Measurements from ENCODE around the gene PPP2R2B.

Gene PPP2R2B

GRCh38 chr5:146877783-146878475, 628 bp downstream of the PPP2R2B start:
- ATAC-seq (replicated peaks; ENCODE audit: extremely low read depth, poor library complexity, severe bottlenecking) (peak; percentile 41), DNase-seq (ENCODE audit: low spot score in 2 of 2) (peak; percentile 15 to 16)
- peaks cover 3% of the 10 kb centered on the region for H3K36me3 Mint-ChIP-seq (ENCODE audit: insufficient read depth)
- H3K27me3 Mint-ChIP-seq = no peaks in the 10 kb centered on the region
- H3K9me3 Mint-ChIP-seq = no peaks in the 10 kb centered on the region
- H3K4me3 Mint-ChIP-seq = peak overlapping the region; percentile 91
- H3K4me1 Mint-ChIP-seq = peaks cover 34% of the 10 kb centered on the region
- H3K27ac Mint-ChIP-seq (ENCODE audit: low read depth) = peak overlapping the region; percentile 74

DNA sequence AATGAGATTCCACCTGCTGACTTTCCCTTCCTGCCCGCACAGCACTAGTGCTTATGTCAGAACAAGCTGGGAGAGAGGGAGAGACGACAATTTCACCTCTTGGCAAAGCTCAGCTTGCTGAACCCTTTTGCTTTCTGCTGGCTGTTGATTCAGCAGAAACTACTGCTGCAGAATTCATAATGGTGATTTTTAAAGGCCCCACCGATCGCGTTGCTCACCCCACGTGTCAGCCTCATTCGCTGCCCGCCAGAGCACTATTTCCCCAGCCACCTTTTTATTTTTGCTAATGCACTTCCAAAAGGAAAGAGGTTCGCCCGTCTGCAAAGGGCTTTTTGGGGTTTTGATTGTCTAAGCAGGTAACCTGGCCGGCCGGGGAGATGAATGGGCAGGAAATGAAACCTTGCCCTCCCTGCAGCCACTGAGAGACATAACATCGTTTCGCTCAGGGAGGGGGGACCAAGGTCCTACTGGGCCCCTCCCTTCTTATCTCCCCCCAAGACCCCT, 1.3 kb downstream of the PPP2R2B start:
- Mint-ChIP-seq H3K4me1 (peaks cover 40% of the 10 kb centered on the region), H3K27me3 (no peaks in the 10 kb centered on the region), H3K36me3 (ENCODE audit: insufficient read depth) (peaks cover 3% of the 10 kb centered on the region), H3K4me3 (peak overlapping the region; percentile 91), H3K9me3 (no peaks in the 10 kb centered on the region), H3K27ac (ENCODE audit: low read depth) (peak overlapping the region; percentile 74)
- no peak for DNase-seq (ENCODE audit: low spot score in 2 of 2)
- peak; percentile 20 for ATAC-seq (replicated peaks; ENCODE audit: extremely low read depth, poor library complexity, severe bottlenecking)

GRCh38 chr5:146873186-146873917, 5.2 kb downstream of the PPP2R2B start:
- H3K4me3 Mint-ChIP-seq = no peak overlapping the region
- no peaks in the 10 kb centered on the region for H3K27me3 Mint-ChIP-seq
- DNase-seq (ENCODE audit: low spot score in 2 of 2) (no peak), ATAC-seq (replicated peaks; ENCODE audit: extremely low read depth, poor library complexity, severe bottlenecking) (no peak)
- peaks cover 48% of the 10 kb centered on the region for H3K4me1 Mint-ChIP-seq
- peaks cover 4% of the 10 kb centered on the region for H3K36me3 Mint-ChIP-seq (ENCODE audit: insufficient read depth)
- H3K27ac Mint-ChIP-seq (ENCODE audit: low read depth) = no peak overlapping the region
- no peaks in the 10 kb centered on the region for H3K9me3 Mint-ChIP-seq

- no peak overlapping the region for H3K27ac Mint-ChIP-seq (ENCODE audit: low read depth)
- DNase-seq (ENCODE audit: low spot score in 2 of 2) = no peak
- no peaks in the 10 kb centered on the region for H3K9me3 Mint-ChIP-seq
- peaks cover 4% of the 10 kb centered on the region for H3K36me3 Mint-ChIP-seq (ENCODE audit: insufficient read depth)
- ATAC-seq (replicated peaks; ENCODE audit: extremely low read depth, poor library complexity, severe bottlenecking) = no peak
- H3K27me3 Mint-ChIP-seq = no peaks in the 10 kb centered on the region
- H3K4me3 Mint-ChIP-seq = no peak overlapping the region
- H3K4me1 Mint-ChIP-seq = peaks cover 53% of the 10 kb centered on the region
Measured at GRCh38 chr5:146872188-146872587, 6.4 kb downstream of the PPP2R2B start.

DNA sequence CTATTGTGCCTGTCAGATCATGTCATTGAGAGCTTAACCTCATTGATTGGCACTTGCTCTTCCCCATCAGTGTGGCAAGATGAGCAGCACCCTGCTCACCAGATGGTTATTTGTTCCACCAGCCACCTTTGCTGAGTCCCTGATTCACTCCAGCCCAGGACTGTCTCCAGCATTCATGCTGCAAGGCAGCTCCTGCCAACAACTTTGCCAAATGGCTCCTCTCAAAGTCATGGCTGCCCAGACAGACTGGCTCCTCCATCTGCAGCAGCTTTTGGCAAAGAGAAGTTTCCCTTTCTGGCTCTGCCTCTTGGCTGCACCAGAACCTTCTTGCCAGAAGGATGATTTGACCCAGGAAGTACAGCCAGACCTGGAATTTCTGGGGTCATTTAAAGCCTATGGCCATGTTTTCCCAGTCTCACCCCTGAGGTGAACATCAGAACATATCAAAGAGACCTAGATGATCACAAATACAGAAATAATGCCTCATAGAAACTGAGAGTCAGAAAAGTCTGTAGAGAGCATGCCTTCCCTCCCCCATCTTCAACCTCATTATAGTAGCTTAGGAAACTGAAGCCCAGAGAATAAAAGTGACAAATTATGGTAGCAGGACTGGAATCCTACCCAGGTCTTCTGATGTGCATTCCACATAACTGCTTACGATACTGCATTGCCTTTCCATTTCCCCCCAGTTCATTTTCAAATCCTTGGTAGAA, 10.4 kb downstream of the PPP2R2B start:
- H3K36me3 Mint-ChIP-seq (ENCODE audit: insufficient read depth) = peaks cover 10% of the 10 kb centered on the region
- DNase-seq (ENCODE audit: low spot score in 2 of 2) = no peak
- ATAC-seq (replicated peaks; ENCODE audit: extremely low read depth, poor library complexity, severe bottlenecking) = no peak
- H3K27ac Mint-ChIP-seq (ENCODE audit: low read depth) = no peak overlapping the region
- H3K9me3 Mint-ChIP-seq = no peaks in the 10 kb centered on the region
- H3K27me3 Mint-ChIP-seq = no peaks in the 10 kb centered on the region
- peaks cover 38% of the 10 kb centered on the region for H3K4me1 Mint-ChIP-seq
- H3K4me3 Mint-ChIP-seq = no peak overlapping the region

DNA sequence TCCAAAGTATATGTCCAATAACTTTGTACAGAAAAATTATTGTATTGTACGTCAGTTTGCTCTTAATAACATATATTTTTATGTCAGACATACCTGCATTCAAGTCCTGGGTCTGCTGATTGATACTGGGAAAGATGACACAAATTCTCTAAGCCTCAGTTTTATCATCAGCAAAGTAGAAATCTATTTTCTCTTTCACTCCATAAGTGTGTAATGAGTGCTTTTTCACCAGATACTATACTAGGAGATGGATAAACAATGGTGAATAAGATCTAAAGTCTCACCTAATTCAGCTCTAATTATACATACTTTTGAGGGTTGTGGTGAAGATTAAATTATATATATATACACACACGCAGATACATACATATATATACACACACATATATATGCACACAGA, 12.3 kb downstream of the PPP2R2B start:
- H3K9me3 Mint-ChIP-seq = no peaks in the 10 kb centered on the region
- peaks cover 35% of the 10 kb centered on the region for H3K4me1 Mint-ChIP-seq
- no peak overlapping the region for H3K4me3 Mint-ChIP-seq
- peaks cover 9% of the 10 kb centered on the region for H3K36me3 Mint-ChIP-seq (ENCODE audit: insufficient read depth)
- ATAC-seq (replicated peaks; ENCODE audit: extremely low read depth, poor library complexity, severe bottlenecking) (no peak), DNase-seq (ENCODE audit: low spot score in 2 of 2) (no peak)
- H3K27me3 Mint-ChIP-seq = no peaks in the 10 kb centered on the region
- no peak overlapping the region for H3K27ac Mint-ChIP-seq (ENCODE audit: low read depth)

DNA sequence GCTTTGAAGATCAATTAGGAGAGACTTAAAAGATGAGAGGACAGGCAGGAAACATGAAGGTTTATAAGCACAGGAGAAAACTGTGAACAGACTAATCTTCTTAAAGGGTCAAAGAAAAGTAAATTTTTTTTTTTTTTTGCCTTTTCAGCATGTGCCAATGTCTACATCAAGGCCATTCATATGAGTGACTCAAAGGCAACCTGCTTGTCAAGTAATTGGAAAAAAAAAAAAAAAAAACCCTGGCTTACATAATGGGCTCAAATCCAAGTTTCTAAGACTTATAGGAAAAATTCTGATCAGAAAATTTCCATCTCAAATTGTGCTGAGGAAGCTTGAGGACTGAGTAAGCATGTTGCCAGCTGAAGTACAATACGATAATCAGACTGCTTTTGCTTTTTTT, 15.9 kb downstream of the PPP2R2B start:
- H3K27ac Mint-ChIP-seq (ENCODE audit: low read depth) = peak overlapping the region; percentile 44
- ATAC-seq (replicated peaks; ENCODE audit: extremely low read depth, poor library complexity, severe bottlenecking) (no peak), DNase-seq (ENCODE audit: low spot score in 2 of 2) (no peak)
- peaks cover 30% of the 10 kb centered on the region for H3K4me1 Mint-ChIP-seq
- peaks cover 17% of the 10 kb centered on the region for H3K36me3 Mint-ChIP-seq (ENCODE audit: insufficient read depth)
- H3K4me3 Mint-ChIP-seq = no peak overlapping the region
- H3K27me3 Mint-ChIP-seq = no peaks in the 10 kb centered on the region
- H3K9me3 Mint-ChIP-seq = no peaks in the 10 kb centered on the region

GRCh38 chr5:146860213-146860893, 18.2 kb downstream of the PPP2R2B start:
- Mint-ChIP-seq H3K27me3 (no peaks in the 10 kb centered on the region), H3K4me1 (peaks cover 37% of the 10 kb centered on the region), H3K27ac (ENCODE audit: low read depth) (no peak overlapping the region), H3K9me3 (no peaks in the 10 kb centered on the region), H3K36me3 (ENCODE audit: insufficient read depth) (peaks cover 17% of the 10 kb centered on the region), H3K4me3 (no peak overlapping the region)
- no peak for ATAC-seq (replicated peaks; ENCODE audit: extremely low read depth, poor library complexity, severe bottlenecking)
- no peak for DNase-seq (ENCODE audit: low spot score in 2 of 2)

DNA sequence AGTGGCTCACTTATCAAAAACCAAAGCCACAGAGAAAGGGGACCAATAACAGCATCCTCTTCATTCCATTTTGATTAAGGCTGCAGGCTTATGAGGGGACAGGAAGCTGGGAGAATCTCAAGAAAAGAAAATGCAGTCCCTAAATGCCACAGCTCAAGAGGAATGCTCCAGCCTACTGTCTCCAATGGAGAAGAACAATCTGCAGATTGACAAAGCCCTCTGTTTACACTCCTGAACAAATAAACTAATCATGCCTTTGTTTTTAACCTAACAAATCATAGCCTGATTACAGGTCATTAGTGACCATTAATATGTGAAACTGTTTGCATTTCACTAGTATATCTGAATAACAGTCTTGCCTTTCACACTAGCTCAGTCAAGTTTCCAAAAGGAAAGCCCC, 26.5 kb downstream of the PPP2R2B start:
- Mint-ChIP-seq H3K9me3 (no peaks in the 10 kb centered on the region), H3K27me3 (no peaks in the 10 kb centered on the region), H3K27ac (ENCODE audit: low read depth) (no peak overlapping the region), H3K4me3 (no peak overlapping the region), H3K36me3 (ENCODE audit: insufficient read depth) (peaks cover 3% of the 10 kb centered on the region), H3K4me1 (peaks cover 44% of the 10 kb centered on the region)
- ATAC-seq (replicated peaks; ENCODE audit: extremely low read depth, poor library complexity, severe bottlenecking) = no peak
- no peak for DNase-seq (ENCODE audit: low spot score in 2 of 2)

GRCh38 chr5:146851133-146851532, 27.4 kb downstream of the PPP2R2B start:
- ATAC-seq (replicated peaks; ENCODE audit: extremely low read depth, poor library complexity, severe bottlenecking) (no peak), DNase-seq (ENCODE audit: low spot score in 2 of 2) (no peak)
- no peak overlapping the region for H3K27ac Mint-ChIP-seq (ENCODE audit: low read depth)
- H3K27me3 Mint-ChIP-seq = no peaks in the 10 kb centered on the region
- H3K4me3 Mint-ChIP-seq = no peak overlapping the region
- peaks cover 36% of the 10 kb centered on the region for H3K4me1 Mint-ChIP-seq
- H3K36me3 Mint-ChIP-seq (ENCODE audit: insufficient read depth) = peaks cover 3% of the 10 kb centered on the region
- no peaks in the 10 kb centered on the region for H3K9me3 Mint-ChIP-seq

DNA sequence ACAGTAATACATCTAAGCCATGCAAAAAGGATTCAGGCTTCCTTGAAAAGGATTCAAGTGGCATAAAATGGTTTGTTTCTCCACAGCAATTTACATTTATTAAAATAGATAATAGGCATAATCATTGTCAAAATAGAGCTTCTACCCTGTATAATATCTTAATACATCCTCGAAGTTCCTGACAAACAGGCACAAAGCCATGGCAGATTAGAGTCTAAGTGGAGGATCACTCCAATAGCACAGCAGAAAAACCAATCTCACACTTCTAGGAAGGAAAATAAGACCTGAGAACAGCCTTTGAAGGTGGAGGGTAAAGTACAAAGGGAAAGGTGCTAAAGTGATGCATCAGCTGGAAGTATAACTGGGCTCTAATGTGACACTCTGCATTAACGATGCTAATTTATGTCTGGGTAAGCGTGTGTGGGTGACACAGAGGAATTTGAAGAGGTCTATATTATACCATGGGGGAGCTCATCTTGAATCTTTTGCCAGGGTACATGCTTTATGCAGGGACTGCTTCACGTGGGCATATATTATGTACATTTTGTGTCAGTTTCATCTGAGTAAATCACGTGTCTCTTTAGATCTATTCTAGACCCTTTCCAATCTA, 28.8 kb downstream of the PPP2R2B start:
- Mint-ChIP-seq H3K27ac (ENCODE audit: low read depth) (no peak overlapping the region), H3K27me3 (no peaks in the 10 kb centered on the region), H3K9me3 (no peaks in the 10 kb centered on the region), H3K36me3 (ENCODE audit: insufficient read depth) (peaks cover 1% of the 10 kb centered on the region), H3K4me1 (peaks cover 30% of the 10 kb centered on the region), H3K4me3 (no peak overlapping the region)
- ATAC-seq (replicated peaks; ENCODE audit: extremely low read depth, poor library complexity, severe bottlenecking) (no peak), DNase-seq (ENCODE audit: low spot score in 2 of 2) (no peak)

- H3K4me1 Mint-ChIP-seq = peaks cover 27% of the 10 kb centered on the region
- H3K36me3 Mint-ChIP-seq (ENCODE audit: insufficient read depth) = peaks cover 1% of the 10 kb centered on the region
- no peaks in the 10 kb centered on the region for H3K9me3 Mint-ChIP-seq
- H3K27ac Mint-ChIP-seq (ENCODE audit: low read depth) = no peak overlapping the region
- H3K27me3 Mint-ChIP-seq = no peaks in the 10 kb centered on the region
- no peak overlapping the region for H3K4me3 Mint-ChIP-seq
- no peak for ATAC-seq (replicated peaks; ENCODE audit: extremely low read depth, poor library complexity, severe bottlenecking)
- no peak for DNase-seq (ENCODE audit: low spot score in 2 of 2)
Measured at GRCh38 chr5:146848133-146848532, 30.4 kb downstream of the PPP2R2B start.

Measured in central memory CD8-positive, alpha-beta T cell (primary cell).